B cell (primary cell): ENCODE measurements around the gene HSD11B2. TPM values are rescaled to one million over a fixed set of nuclear protein-coding genes. Genes with fewer than 3 reads are reported as not detected.
A peak's percentile ranks its signal among the peaks of the same experiment; 100 is the strongest.

Experiments
- ATAC-seq: fragments of 200-7000 bp; cut with Tn5 transposase; one replicate; pipeline ENCODE4 v1.10.0; 2021; ENCODE audit warnings: low read depth, mild to moderate bottlenecking, moderate number of reproducible peaks, moderate library complexity
- CTCF ChIA-PET: fragments of 350-600 bp; sonication (Branson Sonifier 250); formaldehyde crosslinking; loops from one replicate; lab custom pipeline; 2021; ENCODE audit warnings: antibody characterized with exemption, inconsistent platforms; lab: Charles Lee
- POLR2A ChIA-PET: fragments of 350-600 bp; sonication (Branson Sonifier 250); formaldehyde crosslinking; loops from one replicate; lab custom pipeline; 2021; ENCODE audit warnings: antibody characterized with exemption; lab: Charles Lee
- DNase-seq: peaks from one replicate; pipeline ENCODE4 v3.0.0; 2013
- H2AFZ ChIP-seq: 2 replicates; pipeline ENCODE4 v1.6.1; 2012; ENCODE audit warnings: mild to moderate bottlenecking, low read depth, low read length; ENCODE audit not compliant: insufficient read depth, poor library complexity, severe bottlenecking
- H3K27ac ChIP-seq, 2 donors: 1 replicate in 1 of 2; 2 replicates in 1 of 2; pipeline ENCODE4 v1.5.1; 2012 to 2013; ENCODE audit warnings: low read length in 2 of 2, mild to moderate bottlenecking in 2 of 2, moderate library complexity in 1 of 2
- H3K27me3 ChIP-seq, 4 experiments: fragments of 200-600 bp in 1 of 4; sonication (generic) in 1 of 4; replicated peaks in 1 of 4; 1 replicate in 2 of 4; 2 replicates in 2 of 4; pipeline versions ENCODE4 v1.6.1 to v1.7.0; 2013 to 2016; ENCODE audit warnings: low read length in 3 of 4, mild to moderate bottlenecking in 2 of 4, mixed read lengths in 1 of 4, moderate library complexity in 1 of 4; ENCODE audit not compliant: insufficient read depth in 4 of 4, control insufficient read depth in 3 of 4; ENCODE audit errors: control extremely low read depth in 1 of 4
- H3K36me3 ChIP-seq, 2 experiments: replicated peaks in 1 of 2; 1 replicate in 1 of 2; 2 replicates in 1 of 2; pipeline versions ENCODE4 v1.6.1 to v1.7.1; 2013; ENCODE audit warnings: low read length in 1 of 2; ENCODE audit not compliant: insufficient read depth in 2 of 2, control insufficient read depth in 1 of 2; ENCODE audit errors: control extremely low read depth in 1 of 2, extremely low read depth in 1 of 2
- H3K4me1 ChIP-seq, 2 donors: fragments of 200-600 bp in 1 of 2; sonication (generic) in 1 of 2; 1 replicate in 1 of 2; 2 replicates in 1 of 2; pipeline versions ENCODE4 v1.5.1 to v1.6.1; 2013 to 2017; ENCODE audit warnings: low read length in 2 of 2; ENCODE audit not compliant: control insufficient read depth in 2 of 2, insufficient read depth in 2 of 2
- H3K4me2 ChIP-seq: replicated peaks from 2 replicates; pipeline ENCODE3; 2012; ENCODE audit warnings: mild to moderate bottlenecking, low read depth, low read length; ENCODE audit not compliant: poor library complexity, severe bottlenecking
- H3K4me3 ChIP-seq, 5 experiments: fragments of 200-600 bp in 1 of 5; sonication (generic) in 1 of 5; 1 replicate in 3 of 5; 2 replicates in 2 of 5; pipeline versions ENCODE4 v1.5.1 to v1.7.0; 2011 to 2016; ENCODE audit warnings: low read length in 4 of 5, mild to moderate bottlenecking in 4 of 5, low read depth in 2 of 5, control low read depth in 1 of 5, moderate library complexity in 1 of 5; ENCODE audit not compliant: insufficient read depth in 1 of 5; ENCODE audit errors: control extremely low read depth in 1 of 5, extremely low read depth in 1 of 5
- H3K79me2 ChIP-seq: fragments of 200-600 bp; sonication (generic); one replicate; pipeline ENCODE4 v1.6.0; 2016; ENCODE audit warnings: low read length; ENCODE audit not compliant: control insufficient read depth, insufficient read depth
- H3K9ac ChIP-seq: fragments of 200-600 bp; sonication (generic); 2 replicates; pipeline ENCODE4 v1.6.1; 2017; ENCODE audit warnings: mild to moderate bottlenecking, low read length, moderate library complexity
- H3K9me3 ChIP-seq, 3 donors: one replicate each; pipeline versions ENCODE4 v1.6.1 to v1.7.1; 2013; ENCODE audit warnings: low read length in 2 of 3; ENCODE audit not compliant: control insufficient read depth in 2 of 3, insufficient read depth in 1 of 3; ENCODE audit errors: control extremely low read depth in 1 of 3
- H4K20me1 ChIP-seq: 2 replicates; pipeline ENCODE4 v1.6.0; 2012; ENCODE audit warnings: mild to moderate bottlenecking, low read length; ENCODE audit not compliant: insufficient read depth, control insufficient read depth, poor library complexity, severe bottlenecking
- H3K27ac Mint-ChIP-seq: one replicate; pipeline ENCODE4 v1.8.0; 2021; ENCODE audit warnings: mixed read lengths
- H3K27me3 Mint-ChIP-seq: one replicate; pipeline ENCODE4 v1.8.0; 2021; ENCODE audit warnings: mixed read lengths
- H3K4me1 Mint-ChIP-seq: one replicate; pipeline ENCODE4 v1.8.0; 2021; ENCODE audit warnings: mixed read lengths
- H3K4me3 Mint-ChIP-seq: one replicate; pipeline ENCODE4 v1.8.0; 2021; ENCODE audit warnings: mixed read lengths
- H3K9me3 Mint-ChIP-seq: one replicate; pipeline ENCODE4 v1.8.0; 2022; ENCODE audit warnings: mixed read lengths; ENCODE audit not compliant: insufficient read depth
- CTCF ChIP-seq: fragments of 200-600 bp; IDR thresholded peaks from one replicate; pipeline ENCODE4 v1.8.0; 2022; ENCODE audit warnings: antibody characterized with exemption, mild to moderate bottlenecking
- EZH2 ChIP-seq: IDR thresholded peaks from 2 replicates; pipeline ENCODE4 v1.6.1; 2012; ENCODE audit warnings: borderline replicate concordance, low read depth, mild to moderate bottlenecking, moderate library complexity, low read length; ENCODE audit not compliant: insufficient read depth, poor library complexity, severe bottlenecking
- WGBS: methylation state at CpG from one replicate; pipeline ENCODE4 v1.1.5; 2013; ENCODE audit warnings: missing lambda C conversion rate; ENCODE audit not compliant: insufficient coverage; 5-methylcytosine and 5-hydroxymethylcytosine counted together
- intact Hi-C: fragments of 100-400 bp; cut with micrococcal nuclease; formaldehyde crosslinking; loops from one replicate; pipeline ENCODE4 v1.10.0; 2022
- polyA plus RNA-seq: library from polyadenylated mRNA; depleted of rRNA; stranded (reverse); fragments of >200 nt; gene quantifications from 2 replicates; pipeline ENCODE4 v1.2.3, GENCODE V29; 2012
- total RNA-seq, 2 donors: library from RNA; stranded (reverse); fragments of 120-200 nt in 1 of 2; gene quantifications; 1 replicate in 1 of 2; 2 replicates in 1 of 2; pipeline versions ENCODE4 v1.2.3 to v1.2.4, GENCODE V29; 2013 to 2022

HSD11B2 gene
- total and polyA plus RNA-seq, 2 donors (not counting 1 experiment from before 2014, with no cell fraction given): 0.09 TPM; not detected in 1

DNA sequence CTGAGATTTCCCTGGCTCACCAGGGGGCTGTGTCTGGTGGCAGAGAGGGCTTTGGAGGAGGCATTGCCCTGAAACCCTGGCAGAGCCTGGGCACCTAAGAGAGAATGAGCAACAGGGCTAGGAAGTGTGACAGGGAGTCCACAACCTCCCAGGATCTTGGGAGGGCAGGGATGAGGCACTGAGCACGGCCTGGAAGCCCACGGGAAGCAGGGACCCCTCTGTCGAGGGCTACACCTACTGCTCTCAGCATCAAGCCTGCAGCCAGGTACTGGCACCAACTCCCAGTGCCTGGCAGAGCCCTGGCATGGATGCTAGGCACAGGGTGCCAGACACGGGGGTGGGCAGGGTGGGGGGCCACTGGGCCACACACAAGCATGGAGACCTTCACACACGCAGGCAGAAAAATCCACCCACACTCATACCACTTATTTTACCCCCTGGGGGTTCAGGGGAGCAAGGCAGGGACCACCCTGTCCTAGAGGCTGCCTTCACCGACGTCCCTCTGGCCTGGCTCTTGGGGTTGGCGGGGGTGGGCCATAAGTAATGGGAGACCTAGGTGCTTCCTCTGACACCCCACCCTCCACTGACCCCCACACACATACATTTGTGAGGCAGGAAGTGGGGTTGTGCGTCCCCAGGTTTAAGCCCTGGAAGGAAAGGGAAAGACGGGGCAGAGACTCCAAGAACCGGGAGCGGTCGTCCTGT is 970 bp upstream of the HSD11B2 start:
- Histone ChIP-seq H3K4me1 (peaks cover 20 to 25% of the 10 kb centered on the region in 2 donors), H3K9me3 (no peaks in the 10 kb centered on the region), H3K27me3 (peaks cover 0 to 39% (median 17%) of the 10 kb centered on the region in 4 experiments), H3K36me3 (no peaks in the 10 kb centered on the region), H2AFZ (peak overlapping the region; percentile 74), H3K79me2 (no peaks in the 10 kb centered on the region), H4K20me1 (no peaks in the 10 kb centered on the region), H3K27ac (no peak overlapping the region), H3K9ac (peak overlapping the region; percentile 60), H3K4me2 (peak overlapping the region; percentile 92), H3K4me3 (peak overlapping the region in 4 of 5 experiments; percentile 21 to 62 (median 44))
- CTCF ChIA-PET: interaction anchor here (2.0 to 4.1 kb wide), 5 partner anchors 12 to 59 kb away, joined by 6 to 81 read pairs (median 20); partner anchors contain the start of gene ZDHHC1
- intact Hi-C loops: no loop called here
- Mint-ChIP-seq H3K27ac (no peak overlapping the region), H3K4me1 (peaks cover 25% of the 10 kb centered on the region), H3K27me3 (peaks cover 46% of the 10 kb centered on the region), H3K4me3 (peak overlapping the region; percentile 89), H3K9me3 (no peaks in the 10 kb centered on the region)
- POLR2A ChIA-PET: no interaction called here
- DNase-seq (no peak), ATAC-seq (no peak)
- TF ChIP-seq CTCF: no peak
- TF ChIP-seq EZH2: no peak
- 27% methylated on average over 8 of the region's 13 CpGs for WGBS

DNA sequence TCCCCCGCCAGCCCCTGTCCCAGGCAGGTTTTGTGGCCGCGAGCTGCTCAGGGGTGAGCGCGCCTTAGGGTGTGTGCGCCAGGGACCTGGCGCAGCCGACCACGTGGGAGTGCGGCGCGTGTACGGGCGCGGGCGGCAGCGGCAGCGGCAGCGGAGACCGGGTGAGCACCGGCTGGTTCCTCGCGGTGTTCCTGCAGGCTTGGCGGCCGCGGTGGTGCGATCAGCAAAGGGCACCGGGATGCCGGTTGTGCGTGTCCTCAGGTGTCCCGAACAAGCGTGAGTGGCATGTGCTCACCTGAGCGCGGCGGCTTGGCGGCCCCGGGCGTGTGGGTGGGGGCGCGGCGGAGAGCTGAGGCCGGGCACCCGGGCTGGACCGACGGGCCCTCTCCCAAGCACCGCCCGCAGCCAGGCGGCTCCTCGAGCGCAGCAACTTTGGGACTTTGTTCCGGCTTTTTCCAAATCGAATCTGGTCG is 381 bp upstream of the HSD11B2 start:
- H3K4me3 Mint-ChIP-seq: peak overlapping the region; percentile 89
- ChIA-PET CTCF (interaction anchor here (0.8 to 1.2 kb wide), 2 partner anchors 18 to 91 kb away, joined by 3 to 4 read pairs; no protein-coding TSS in a partner anchor), POLR2A (interaction anchor here (0.6 kb wide), 1 partner anchor 172 kb away, joined by 4 read pairs; no protein-coding TSS in a partner anchor)
- H3K4me1 Mint-ChIP-seq: peaks cover 30% of the 10 kb centered on the region
- peak overlapping the region; percentile 60 for H3K9ac ChIP-seq
- H3K36me3 ChIP-seq: no peaks in the 10 kb centered on the region
- no peak for TF ChIP-seq CTCF
- peak; percentile 93 for TF ChIP-seq EZH2
- peaks cover 40% of the 10 kb centered on the region for H3K27me3 Mint-ChIP-seq
- peak; percentile 21 for ATAC-seq
- intact Hi-C loops: no loop called here
- no peak overlapping the region for H3K27ac Mint-ChIP-seq
- H2AFZ ChIP-seq: peak overlapping the region; percentile 74
- H3K9me3 ChIP-seq: no peaks in the 10 kb centered on the region
- peak overlapping the region; percentile 92 for H3K4me2 ChIP-seq
- no peaks in the 10 kb centered on the region for H4K20me1 ChIP-seq
- peaks cover 0 to 36% (median 17%) of the 10 kb centered on the region in 4 experiments for H3K27me3 ChIP-seq
- no peak overlapping the region for H3K27ac ChIP-seq
- peak; percentile 65 for DNase-seq
- H3K4me1 ChIP-seq: peaks cover 25 to 31% of the 10 kb centered on the region in 2 donors
- H3K9me3 Mint-ChIP-seq: no peaks in the 10 kb centered on the region
- H3K4me3 ChIP-seq: peak overlapping the region in 4 of 5 experiments; percentile 21 to 62 (median 44)
- under 1% methylated on average over 50 of the region's 53 CpGs for whole genome bisulfite sequencing
- no peaks in the 10 kb centered on the region for H3K79me2 ChIP-seq
